ENCODE measurements around the gene NOTCH3. TPM values are rescaled to one million over a fixed set of nuclear protein-coding genes. Genes with fewer than 3 reads are reported as not detected.

NOTCH3 gene
- total RNA-seq, 4 donors from 2014 or later: 17.7 to 91.4 (median 41.4) TPM

- TF ChIP-seq, protein P1, sequence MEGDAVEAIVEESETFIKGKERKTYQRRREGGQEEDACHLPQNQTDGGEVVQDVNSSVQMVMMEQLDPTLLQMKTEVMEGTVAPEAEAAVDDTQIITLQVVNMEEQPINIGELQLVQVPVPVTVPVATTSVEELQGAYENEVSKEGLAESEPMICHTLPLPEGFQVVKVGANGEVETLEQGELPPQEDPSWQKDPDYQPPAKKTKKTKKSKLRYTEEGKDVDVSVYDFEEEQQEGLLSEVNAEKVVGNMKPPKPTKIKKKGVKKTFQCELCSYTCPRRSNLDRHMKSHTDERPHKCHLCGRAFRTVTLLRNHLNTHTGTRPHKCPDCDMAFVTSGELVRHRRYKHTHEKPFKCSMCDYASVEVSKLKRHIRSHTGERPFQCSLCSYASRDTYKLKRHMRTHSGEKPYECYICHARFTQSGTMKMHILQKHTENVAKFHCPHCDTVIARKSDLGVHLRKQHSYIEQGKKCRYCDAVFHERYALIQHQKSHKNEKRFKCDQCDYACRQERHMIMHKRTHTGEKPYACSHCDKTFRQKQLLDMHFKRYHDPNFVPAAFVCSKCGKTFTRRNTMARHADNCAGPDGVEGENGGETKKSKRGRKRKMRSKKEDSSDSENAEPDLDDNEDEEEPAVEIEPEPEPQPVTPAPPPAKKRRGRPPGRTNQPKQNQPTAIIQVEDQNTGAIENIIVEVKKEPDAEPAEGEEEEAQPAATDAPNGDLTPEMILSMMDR (IDR thresholded peaks at IDR 0.05; ENCODE audit: low read depth): no peak
Measured at GRCh38 chr19:15241259-15241910, 40.6 kb upstream of the NOTCH3 start.

DNA sequence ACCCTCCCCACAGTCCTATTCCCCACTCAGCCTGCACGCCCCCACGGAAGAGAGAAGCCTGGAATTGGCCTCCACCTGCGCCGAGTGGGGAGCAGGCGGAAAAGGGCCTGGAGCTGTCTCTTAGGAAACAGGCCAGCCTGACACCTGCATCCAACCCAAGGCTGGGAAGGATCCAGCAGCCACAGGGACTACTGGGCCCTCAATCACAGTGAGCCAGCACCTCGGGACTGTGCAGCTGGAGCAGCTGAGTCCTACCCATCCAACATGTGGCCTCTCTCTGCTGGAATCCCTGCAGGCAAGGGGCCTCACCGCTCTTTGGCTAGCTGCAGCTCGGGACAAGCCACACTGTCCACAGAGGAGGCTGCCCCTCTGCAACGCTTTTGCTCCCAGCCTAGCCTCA lies 39.7 kb upstream of the NOTCH3 start:
- TF ChIP-seq, protein P1 (IDR thresholded peaks at IDR 0.05; ENCODE audit: low read depth): no peak

- TF ChIP-seq, protein P1 (IDR thresholded peaks at IDR 0.05; ENCODE audit: low read depth): no peak
Measured at GRCh38 chr19:15239337-15239949, 38.6 kb upstream of the NOTCH3 start.

DNA sequence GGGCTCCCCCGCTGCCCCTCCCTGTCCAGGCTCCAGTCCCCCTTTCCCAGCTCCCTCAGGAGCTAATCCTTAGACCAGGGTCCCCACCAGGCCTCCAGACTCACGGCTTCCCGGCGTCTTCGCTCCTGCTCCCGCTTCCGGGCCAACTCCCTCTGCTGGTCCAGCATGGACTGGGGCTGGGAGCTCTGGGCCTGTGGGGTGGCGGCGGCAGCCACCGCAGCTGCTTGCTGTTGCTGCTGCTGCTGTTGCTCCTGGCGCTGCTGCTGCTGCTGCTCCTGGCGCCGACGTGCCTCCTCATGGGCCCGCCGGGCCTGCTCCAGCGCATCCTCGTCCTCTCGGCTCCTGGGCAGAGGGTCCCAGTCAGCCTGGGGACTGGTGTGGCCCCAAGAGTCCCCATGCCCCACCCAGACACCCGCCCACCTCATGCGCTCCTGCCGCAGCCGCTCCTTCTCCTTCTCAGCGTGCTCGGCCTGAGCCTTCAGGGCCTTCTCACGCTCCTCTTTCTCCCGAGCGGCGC lies 37.9 kb upstream of the NOTCH3 start:
- TF ChIP-seq, protein P1 (IDR thresholded peaks at IDR 0.05; ENCODE audit: low read depth): no peak

- TF ChIP-seq, protein P1 (IDR thresholded peaks at IDR 0.05; ENCODE audit: low read depth): no peak
Measured at GRCh38 chr19:15237759-15238638, 37.2 kb upstream of the NOTCH3 start.

DNA sequence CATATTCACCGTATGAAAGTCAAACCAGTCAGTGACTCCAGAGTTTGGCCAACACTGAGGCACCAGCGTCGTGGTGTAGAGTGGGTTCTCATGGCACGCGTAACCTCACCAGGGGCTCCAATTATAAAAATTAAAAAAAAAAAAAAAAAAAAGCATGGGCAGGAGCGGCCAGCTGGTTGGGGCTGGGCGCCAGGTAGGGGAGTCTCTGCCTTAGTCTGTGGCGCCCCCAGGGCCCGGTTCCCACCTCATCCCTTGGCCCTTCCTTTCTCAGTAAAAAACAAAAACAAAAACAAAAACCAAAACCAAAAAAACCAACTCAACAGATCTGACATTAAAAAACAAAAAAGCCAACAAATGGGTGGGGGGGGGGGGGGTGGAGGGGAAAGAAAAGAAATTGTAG lies 36.1 kb upstream of the NOTCH3 start:
- TF ChIP-seq, protein P1 (IDR thresholded peaks at IDR 0.05; ENCODE audit: low read depth): no peak

DNA sequence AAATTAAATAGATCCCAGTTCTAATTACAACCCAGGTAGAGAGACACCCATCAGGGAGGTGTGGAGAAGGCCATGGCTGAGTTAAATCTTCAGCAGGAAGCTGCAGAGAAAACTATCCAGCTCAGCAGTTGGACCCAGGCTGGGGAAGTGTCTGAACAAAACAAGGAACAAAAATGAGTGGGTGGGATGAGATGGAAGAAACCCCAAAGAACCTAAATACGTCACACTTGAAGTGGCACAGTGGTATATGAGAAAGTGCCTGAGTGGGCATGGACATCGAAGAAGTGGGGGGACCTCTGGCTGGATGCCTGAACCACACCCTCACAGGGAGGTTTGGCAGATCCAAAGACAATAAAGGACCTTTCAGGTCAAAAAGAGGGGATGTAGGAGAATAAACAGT lies 35.0 kb upstream of the NOTCH3 start:
- TF ChIP-seq, protein P1 (IDR thresholded peaks at IDR 0.05; ENCODE audit: low read depth): no peak
